Activated T-cell treated with anti-CD3 and anti-CD28 coated beads for 4 hours (primary cell): ENCODE measurements around the gene OR6K2.

ENCODE experiments used
- DNase-seq: peaks from one replicate; pipeline ENCODE4 v3.0.0-alpha.2; 2020

Gene OR6K2

DNA sequence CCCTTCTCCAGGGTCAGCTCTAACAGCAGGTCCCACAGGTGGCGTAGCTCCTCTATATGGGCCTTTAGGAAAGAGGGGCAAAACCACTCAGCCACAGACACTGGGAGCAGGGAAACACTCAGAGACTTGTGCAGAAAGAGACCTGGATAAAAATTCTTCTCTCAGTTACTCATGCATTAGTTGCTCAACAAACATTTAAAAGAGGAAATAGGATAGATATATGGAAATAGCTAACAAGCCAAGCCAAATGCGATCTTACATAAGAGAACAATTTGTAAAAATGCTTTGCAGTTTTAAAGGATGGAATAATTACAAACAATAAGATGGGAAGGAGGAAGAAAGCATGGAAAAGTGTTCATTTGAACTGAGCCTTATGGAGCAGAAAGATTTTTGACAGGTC is 18.8 kb downstream of the OR6K2 start:
- DNase-seq: no peak

- DNase-seq: no peak
These were observed 21.2 kb downstream of the OR6K2 start for GRCh38 chr1:158679289-158679688.

GRCh38 chr1:158675563-158676323 is 24.7 kb downstream of the OR6K2 start:
- DNase-seq: no peak

DNA sequence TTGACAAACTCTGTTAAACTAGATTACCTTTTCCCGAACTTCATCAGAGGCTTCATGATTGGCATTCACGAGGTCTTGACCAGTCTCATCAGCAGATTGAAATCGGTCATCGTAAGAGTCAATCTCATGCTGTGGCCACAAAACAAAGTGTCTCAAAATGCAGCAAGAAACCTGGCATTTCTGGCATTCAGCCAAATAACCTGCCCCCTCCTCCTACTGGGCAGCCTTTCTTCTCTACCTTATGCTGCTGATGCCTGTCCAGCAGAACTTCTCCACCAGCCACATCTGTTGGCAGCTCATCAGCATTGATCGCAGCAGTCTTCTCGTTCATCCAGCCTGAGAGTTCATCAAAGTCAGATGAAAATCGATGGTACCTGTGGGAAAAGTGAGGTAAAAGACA is 26.1 kb downstream of the OR6K2 start:
- no peak for DNase-seq

DNA sequence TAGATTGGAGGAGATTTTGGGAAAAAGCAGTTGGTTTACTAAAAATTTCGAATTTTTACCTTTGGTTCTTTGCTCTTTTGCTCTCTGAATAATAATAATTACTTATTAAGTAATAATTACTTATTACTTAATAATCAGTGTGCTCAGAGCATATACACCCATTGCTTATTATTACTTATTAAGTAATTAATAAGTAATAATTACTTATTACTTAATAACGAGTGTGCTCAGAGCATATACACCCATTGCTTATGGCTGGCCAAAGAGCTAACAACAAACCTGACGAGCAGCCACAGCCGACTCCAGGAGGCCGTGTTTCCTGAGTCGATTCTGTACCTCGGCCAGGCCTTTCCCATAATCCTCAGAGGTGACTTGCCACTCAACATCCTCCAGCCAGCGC is 34.4 kb downstream of the OR6K2 start:
- DNase-seq: no peak

DNA sequence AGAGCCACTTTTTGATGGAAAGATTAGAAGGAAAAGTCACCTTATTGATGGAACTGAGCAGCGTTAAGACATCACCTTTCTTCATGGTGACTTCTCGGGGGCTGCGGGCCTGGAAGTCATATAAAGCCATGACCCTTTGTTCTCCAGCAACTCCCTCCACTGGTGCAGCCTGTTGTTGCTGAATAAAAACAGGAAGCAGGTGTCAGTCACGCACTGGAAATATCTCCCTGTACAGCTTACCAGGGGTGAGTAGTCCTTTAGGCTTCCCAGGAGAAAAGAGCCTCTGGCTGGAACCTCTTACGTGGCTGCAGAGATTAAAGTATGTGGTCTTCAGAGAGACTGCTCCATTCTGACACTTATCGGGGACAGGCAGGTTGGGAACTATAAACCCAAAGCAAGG is 45.9 kb downstream of the OR6K2 start:
- DNase-seq: no peak

- no peak for DNase-seq
These were observed 46.4 kb downstream of the OR6K2 start for GRCh38 chr1:158654086-158654485.

GRCh38 chr1:158652721-158653334 is 47.6 kb downstream of the OR6K2 start:
- DNase-seq: no peak
